HAP-1 (cell line): ENCODE results near the gene ABHD18.
A peak's percentile ranks its signal among the peaks of the same experiment; 100 is the strongest.
"Not testable (repeated sequence)": the region's sequence is repeated elsewhere in the genome, so short reads cannot be mapped to it uniquely, and the experiment has no call there.

Experiments used
- DNase-seq, 2 experiments: peaks; one replicate each; pipeline ENCODE4 v3.0.0-alpha.2; 2016 to 2020; ENCODE audit warnings: low spot score in 2 of 2
- H3K27me3 ChIP-seq: fragments of 250-450 bp; sonication (Bioruptor Pico); 2 replicates; pipeline ENCODE4 v1.5.1; 2020; ENCODE audit warnings: low read depth, mild to moderate bottlenecking, moderate library complexity
- H3K36me3 ChIP-seq: fragments of 250-450 bp; sonication (Bioruptor Pico); replicated peaks from 2 replicates; pipeline ENCODE4 v1.5.1; 2020; ENCODE audit warnings: mild to moderate bottlenecking
- H3K4me1 ChIP-seq: fragments of 250-450 bp; sonication (Bioruptor Pico); 2 replicates; pipeline ENCODE4 v1.5.1; 2020; ENCODE audit warnings: mild to moderate bottlenecking
- H3K4me3 ChIP-seq: fragments of 250-450 bp; sonication (Bioruptor Pico); 2 replicates; pipeline ENCODE4 v1.5.1; 2020; ENCODE audit warnings: mild to moderate bottlenecking, moderate library complexity
- H3K9me3 ChIP-seq: fragments of 250-450 bp; sonication (Bioruptor Pico); 2 replicates; pipeline ENCODE4 v1.5.1; 2020; ENCODE audit warnings: mild to moderate bottlenecking, moderate library complexity
- in situ Hi-C: fragments of 300-500 bp; cut with MboI; formaldehyde crosslinking; loops from 3 replicates; pipeline ENCODE4 v1.14.3; 2020; ENCODE audit warnings: low sequenced_read_pairs, inconsistent platforms, mixed read lengths

The ABHD18 gene

DNA sequence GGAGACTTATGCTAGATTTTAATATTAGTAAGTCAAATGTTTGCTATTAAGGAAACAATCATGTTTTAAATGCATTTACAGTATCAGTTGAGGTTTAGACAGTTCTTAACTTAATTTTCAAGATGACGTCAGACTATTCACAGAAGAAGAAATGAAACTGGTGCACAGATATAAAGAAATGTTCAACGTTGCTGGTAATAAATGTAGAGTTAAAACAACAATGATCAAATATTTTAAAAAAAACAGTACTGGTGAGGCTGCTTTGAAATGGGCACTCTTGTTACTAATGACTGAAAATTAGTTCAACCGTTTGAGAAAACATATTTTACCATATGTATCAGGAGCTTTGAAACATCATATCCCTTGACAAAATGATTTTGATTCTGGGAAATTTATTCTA, 44.2 kb downstream of the ABHD18 start:
- H3K4me3 ChIP-seq: no peak overlapping the region
- in situ Hi-C loops: no loop called here
- DNase-seq: no peak

DNA sequence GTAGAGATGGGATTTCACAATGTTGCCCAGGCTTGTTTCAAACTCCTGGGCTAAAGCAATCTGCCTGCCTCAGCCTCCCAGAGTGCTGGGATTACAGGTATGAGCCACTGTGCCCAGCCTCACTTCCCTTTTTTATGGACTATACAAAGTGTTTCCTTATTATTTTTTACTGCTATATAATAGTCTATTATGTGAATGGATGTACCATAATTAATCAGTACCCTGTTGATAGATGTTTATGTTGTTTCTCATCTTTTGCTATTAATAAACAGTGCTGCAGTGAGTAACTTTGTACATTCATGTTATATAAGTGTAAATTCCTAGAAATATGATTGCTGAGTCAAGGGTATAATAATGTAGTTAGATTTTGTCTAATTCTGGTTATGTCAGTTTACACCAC, 60.1 kb downstream of the ABHD18 start:
- Histone ChIP-seq H3K4me1 (no peaks in the 10 kb centered on the region), H3K36me3 (peaks cover 4% of the 10 kb centered on the region; the same call in 1 of the 2 replicates), H3K27me3 (no peaks in the 10 kb centered on the region), H3K9me3 (no peaks in the 10 kb centered on the region), H3K4me3 (no peak overlapping the region)
- in situ Hi-C loops: no loop called here
- DNase-seq: no peak

More for the DNA sequence above, 44.2 kb downstream of the ABHD18 start:
- H3K36me3 ChIP-seq: no peaks in the 10 kb centered on the region
- H3K27me3 ChIP-seq: no peaks in the 10 kb centered on the region
- H3K9me3 ChIP-seq: no peaks in the 10 kb centered on the region
- peaks cover 11% of the 10 kb centered on the region for H3K4me1 ChIP-seq

DNA sequence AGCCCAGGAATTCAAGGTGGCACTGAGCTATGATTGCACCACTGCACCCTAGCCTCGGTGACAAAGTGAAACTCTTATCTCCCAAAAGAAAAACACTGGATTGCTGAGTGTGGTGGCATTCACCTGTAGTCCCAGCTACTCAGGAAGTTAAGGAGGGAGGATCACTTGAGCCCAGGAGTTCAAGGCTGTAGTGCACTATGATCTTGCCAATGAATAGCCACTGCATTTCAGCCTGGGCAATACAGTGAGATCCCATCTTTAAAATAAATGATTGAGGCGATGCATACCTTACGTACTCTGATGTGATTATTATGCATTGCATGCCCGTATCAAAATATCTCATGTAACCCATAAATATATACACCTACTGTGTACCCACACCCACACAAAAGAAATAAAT, 64.7 kb downstream of the ABHD18 start:
- Histone ChIP-seq H3K9me3 (no peaks in the 10 kb centered on the region), H3K4me3 (no peak overlapping the region), H3K4me1 (peaks cover 5% of the 10 kb centered on the region), H3K36me3 (peaks cover 8% of the 10 kb centered on the region; the same call in 1 of the 2 replicates), H3K27me3 (no peaks in the 10 kb centered on the region)
- in situ Hi-C loops: no loop called here
- DNase-seq: no peak

DNA sequence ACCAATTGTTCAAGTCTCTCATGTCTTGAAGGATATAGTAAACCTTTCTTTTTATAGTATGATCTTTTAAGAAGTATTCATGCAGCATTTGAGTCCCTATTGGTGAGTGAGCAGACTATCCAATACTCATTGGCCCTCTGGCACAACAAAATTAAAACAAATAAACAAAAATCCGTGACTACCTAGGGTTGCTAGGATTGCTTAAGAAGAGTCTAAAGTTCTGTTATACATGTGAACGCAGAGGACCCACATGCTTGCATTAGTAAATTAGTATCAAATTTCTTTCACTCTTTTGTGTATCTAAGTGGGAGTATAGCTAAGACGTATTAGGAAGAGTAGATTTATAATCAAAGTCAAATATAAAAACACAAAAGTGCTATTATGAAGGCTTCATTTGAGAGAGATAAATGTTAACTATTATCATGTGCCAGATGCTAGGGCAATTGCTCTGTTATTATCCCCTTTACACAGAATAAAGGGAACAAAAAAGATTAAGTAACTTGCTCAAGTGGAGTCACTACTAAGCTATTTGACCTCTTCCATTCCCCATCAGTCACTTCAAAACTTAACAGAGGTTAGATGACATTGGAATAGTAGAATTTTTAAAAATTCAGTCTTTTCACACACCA, 66.7 kb downstream of the ABHD18 start:
- Histone ChIP-seq H3K27me3 (no peaks in the 10 kb centered on the region), H3K36me3 (peaks cover 8% of the 10 kb centered on the region; the same call in 1 of the 2 replicates), H3K4me1 (peaks cover 5% of the 10 kb centered on the region), H3K9me3 (no peaks in the 10 kb centered on the region), H3K4me3 (no peak overlapping the region)
- in situ Hi-C loops: no loop called here
- DNase-seq: peak in 1 of 2 experiments; percentile 84

DNA sequence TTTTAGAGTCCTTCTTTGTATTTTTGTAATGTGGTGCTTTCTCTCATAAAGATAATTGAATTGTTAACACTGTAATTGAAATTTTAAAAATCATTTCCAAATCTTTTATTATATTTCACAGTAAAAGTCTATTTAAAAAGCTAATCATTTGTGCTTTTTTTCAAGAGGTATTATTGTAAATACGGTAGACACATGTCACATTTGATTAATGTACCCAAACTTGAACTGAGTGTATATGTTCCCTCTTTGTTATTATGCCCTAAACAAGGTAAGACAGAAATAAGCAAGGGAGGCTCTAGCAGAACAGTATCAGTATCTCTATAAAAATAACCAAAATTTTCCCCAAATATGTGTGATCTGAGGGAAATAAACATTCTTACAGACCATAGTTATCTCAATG, 74.4 kb downstream of the ABHD18 start:
- H3K36me3 ChIP-seq: no peaks in the 10 kb centered on the region
- no peak for DNase-seq
- no peaks in the 10 kb centered on the region for H3K9me3 ChIP-seq
- in situ Hi-C loops: no loop called here
- H3K4me1 ChIP-seq: no peaks in the 10 kb centered on the region
- H3K4me3 ChIP-seq: no peak overlapping the region
- no peaks in the 10 kb centered on the region for H3K27me3 ChIP-seq

DNA sequence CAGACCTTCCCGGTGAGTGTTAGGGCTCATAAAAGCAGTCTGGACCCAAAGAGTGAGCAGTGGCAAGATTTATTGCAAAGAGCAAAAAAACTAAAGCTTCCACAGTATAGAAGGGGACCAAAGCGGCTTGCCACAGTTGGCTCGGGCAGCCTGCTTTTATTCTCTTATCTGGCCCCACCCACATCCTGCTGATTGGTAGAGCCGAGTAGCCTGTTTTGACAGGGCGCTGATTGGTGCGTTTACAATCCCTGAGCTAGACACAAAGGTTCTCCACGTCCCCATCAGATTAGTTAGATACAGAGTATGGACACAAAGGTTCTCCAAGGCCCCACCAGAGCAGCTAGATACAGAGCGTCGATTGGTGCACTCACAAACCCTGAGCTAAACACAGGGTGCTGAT, 81.8 kb downstream of the ABHD18 start:
- H3K4me1 ChIP-seq, H3K27me3 ChIP-seq, H3K9me3 ChIP-seq, DNase-seq, H3K4me3 ChIP-seq, in situ Hi-C loops, H3K36me3 ChIP-seq: not testable (repeated sequence)

DNA sequence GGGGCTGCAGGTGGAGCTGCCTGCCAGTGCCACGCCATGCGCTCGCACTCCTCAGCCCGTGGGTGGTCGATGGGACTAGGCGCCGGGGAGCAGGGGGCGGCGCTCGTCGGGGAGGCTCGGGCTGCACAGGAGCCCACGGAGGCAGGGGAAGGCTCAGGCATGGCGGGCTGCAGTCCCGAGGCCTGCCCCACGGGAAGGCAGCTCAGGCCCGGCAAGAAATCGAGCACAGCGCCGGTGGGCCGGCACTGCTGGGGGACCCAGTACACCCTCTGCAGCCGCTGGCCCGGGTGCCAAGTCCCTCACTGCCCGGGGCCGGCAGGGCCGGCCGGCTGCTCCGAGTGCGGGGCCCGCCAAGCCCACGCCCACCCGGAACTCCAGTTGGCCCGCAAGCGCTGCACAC, 82.3 kb downstream of the ABHD18 start:
- H3K36me3 ChIP-seq, H3K9me3 ChIP-seq, DNase-seq, H3K4me1 ChIP-seq, H3K4me3 ChIP-seq, in situ Hi-C loops, H3K27me3 ChIP-seq: not testable (repeated sequence)

DNA sequence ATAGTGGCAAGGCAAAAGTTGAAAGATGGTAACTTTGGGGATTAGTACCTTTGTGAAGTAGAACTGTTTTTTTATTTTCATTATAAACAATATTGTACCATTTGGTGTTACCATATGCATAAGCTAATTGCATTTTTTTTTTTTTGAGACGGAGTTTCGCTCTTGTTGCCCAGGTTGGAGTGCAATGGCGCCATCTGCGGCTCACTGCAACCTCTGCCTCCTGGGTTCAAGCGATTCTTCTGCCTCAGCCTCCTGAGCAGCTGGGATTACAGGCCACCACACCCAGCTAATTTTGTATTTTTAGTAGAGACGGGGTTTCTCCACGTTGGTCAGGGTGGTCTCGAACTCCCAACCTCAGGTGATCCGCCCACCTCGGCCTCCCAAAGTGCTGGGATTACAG, 86.0 kb downstream of the ABHD18 start:
- peaks cover 11% of the 10 kb centered on the region for H3K4me1 ChIP-seq
- in situ Hi-C loops, H3K4me3 ChIP-seq, H3K9me3 ChIP-seq, H3K27me3 ChIP-seq, H3K36me3 ChIP-seq: not testable (repeated sequence)
- DNase-seq: peak in 1 of 2 experiments; percentile 45

DNA sequence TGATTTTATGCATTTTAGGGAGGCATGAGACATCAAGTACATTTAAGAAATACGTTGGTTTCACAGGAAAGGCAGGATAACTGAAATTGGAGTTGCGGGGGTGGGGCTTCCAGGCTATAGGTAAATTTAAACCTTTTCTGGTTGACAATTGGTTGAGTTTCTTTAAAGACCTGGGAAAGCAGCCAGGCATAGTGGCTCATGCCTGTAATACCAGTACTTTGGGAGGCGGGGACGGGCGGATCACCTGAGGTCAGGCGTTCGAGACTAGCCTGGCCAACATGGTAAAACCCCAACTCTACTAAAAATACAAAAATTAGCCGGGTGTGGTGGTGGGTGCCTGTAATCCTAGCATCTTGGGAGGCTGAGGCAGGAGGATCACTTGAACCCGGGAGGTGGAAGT, 89.7 kb downstream of the ABHD18 start:
- peak in 1 of 2 experiments; percentile 57 for DNase-seq
- in situ Hi-C loops, H3K9me3 ChIP-seq, H3K36me3 ChIP-seq, H3K27me3 ChIP-seq, H3K4me3 ChIP-seq: not testable (repeated sequence)
- peaks cover 14% of the 10 kb centered on the region for H3K4me1 ChIP-seq

DNA sequence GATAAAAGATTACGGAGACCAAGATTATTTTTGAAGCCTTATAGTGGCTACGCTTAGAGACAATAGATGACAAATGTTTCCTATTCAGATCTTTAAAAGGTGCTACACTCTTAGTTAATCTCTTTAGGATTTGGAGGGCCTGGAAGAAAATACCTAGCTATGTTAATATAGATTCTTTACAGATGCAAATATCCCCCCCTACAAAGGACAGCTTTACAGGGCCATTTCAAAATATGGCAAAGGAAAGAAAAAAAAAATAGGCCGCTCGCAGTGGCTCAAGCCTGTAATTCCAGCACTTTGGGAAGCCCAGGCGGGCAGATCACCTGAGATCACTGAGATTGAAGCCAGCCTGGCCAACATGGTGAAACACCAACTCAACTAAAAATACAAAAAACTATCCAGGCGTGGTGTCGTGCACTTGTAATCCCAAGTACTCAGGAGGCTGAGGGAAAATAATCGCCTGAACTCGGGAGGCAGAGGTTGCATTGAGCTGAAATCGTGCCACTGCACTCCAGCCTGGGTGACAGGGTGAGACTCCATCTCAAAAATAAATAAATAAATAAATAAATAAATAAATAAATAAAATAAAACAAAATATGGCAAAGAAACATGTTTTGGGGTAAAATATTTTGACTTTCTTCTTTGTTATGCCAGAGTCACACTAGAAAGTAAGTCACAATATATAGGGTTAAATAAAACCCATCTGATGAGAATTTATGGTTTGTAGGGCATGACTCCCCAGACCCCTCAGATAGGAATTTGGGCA, 90.4 kb downstream of the ABHD18 start:
- H3K4me1 ChIP-seq: peaks cover 19% of the 10 kb centered on the region
- H3K4me3 ChIP-seq, H3K36me3 ChIP-seq, in situ Hi-C loops, H3K9me3 ChIP-seq, H3K27me3 ChIP-seq: not testable (repeated sequence)
- peak; percentile 70 to 97 for DNase-seq

DNA sequence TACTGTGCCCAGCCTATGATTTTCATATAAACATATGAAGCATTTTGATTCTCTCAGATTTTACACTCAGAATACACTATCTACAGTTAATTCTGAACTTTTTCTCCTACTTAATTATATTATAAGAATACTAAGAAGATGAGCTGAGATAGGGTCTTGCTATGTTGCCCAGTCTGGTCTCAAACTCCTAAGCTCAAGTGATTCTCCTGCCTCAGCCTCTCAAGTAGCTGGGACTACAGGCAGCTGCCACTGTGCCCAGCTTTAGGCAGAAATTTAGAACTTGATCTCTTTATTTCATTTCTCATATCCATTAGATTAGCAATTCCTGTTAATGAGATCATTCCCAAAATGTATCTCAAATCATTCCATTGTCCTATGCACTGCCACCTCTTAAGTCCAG, 91.2 kb downstream of the ABHD18 start:
- Histone ChIP-seq H3K4me3 (no peak overlapping the region), H3K36me3 (no peaks in the 10 kb centered on the region), H3K27me3 (no peaks in the 10 kb centered on the region), H3K4me1 (peaks cover 19% of the 10 kb centered on the region), H3K9me3 (no peaks in the 10 kb centered on the region)
- no peak for DNase-seq
- in situ Hi-C loops: no loop called here

DNA sequence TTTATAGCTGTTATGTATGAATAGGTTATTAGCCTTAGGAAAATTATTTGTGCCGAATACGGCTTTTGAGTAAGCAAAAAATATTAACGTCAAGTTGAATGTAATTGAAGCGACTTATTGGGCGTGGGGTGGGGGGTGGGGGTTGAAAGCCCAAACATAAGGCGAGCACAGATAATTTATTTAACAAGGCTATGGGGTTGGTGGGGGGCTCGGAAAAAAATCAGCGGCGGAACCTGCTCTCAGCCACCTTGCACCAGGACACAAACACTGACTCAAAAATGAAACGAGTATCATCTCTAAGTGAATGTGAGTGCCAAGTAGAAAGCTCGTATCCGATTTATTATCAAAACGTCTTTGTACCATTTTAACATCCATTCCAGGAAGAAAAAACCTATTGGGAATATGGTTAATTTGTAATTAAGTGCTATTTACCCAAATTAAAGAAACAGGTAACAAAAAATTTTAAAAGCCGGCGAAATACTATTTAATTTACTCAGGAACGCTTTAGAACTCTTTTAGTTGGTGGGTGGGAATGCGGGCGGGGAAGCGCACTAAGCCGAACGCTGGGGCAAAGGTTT, 95.0 kb downstream of the ABHD18 start:
- Histone ChIP-seq H3K4me1 (peaks cover 27% of the 10 kb centered on the region), H3K9me3 (no peaks in the 10 kb centered on the region), H3K36me3 (no peaks in the 10 kb centered on the region), H3K4me3 (peak overlapping the region; percentile 63), H3K27me3 (no peaks in the 10 kb centered on the region)
- DNase-seq: no peak
- in situ Hi-C loops: no loop called here

DNA sequence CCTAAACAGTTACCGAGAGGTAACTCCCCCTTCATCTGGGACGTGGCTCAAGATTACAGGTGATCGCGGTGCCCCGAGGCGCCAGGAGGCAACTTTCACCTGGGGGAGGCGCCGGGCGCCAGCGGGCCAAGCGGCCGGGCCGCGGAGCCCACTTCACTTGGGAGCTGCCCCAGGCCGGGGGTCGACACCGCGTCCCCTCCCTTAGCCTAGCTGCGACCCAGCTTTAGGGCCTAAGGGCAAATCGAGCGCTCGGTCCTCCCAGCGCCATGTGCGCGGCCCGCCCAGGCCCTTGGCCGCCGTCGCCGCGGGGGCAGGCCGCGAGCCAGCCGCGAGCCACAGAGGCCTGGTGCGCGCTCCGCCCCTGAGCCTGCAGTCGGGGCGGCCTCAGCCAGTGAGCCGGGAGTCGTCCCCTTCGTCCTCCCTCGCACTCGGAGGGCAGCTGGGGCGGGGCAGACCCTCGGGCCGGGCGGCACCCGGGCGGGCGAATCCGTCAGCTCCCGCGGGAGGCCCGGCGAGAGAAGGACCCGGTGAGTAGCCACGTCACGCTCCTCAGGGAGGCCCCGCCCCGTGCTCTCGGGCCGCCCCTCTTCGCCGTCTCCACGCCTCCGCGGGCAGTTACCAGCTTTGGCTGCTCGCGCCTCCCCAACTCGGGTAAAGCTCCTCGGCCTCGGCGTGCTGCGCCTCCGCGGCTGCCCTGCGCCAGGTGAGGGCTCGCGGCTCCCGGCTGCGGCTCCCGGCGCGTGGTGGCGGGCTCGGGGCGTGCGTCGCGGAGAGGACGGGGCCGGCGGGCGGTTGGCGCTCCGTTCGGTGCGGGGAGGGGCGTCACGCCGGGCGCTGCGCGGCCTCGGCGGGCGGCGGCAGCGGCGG, 95.7 kb downstream of the ABHD18 start, which contains the start of gene LARP1B:
LARP1B (plus strand) TSS at position 614 of the 867 bp plus-strand sequence. CDS start 13,640 bp downstream, outside the sequence.
- in situ Hi-C loops: no loop called here
- DNase-seq: peak; percentile 94 to 97
- H3K27me3 ChIP-seq: no peaks in the 10 kb centered on the region
- peak within 1 kb of the TSS; percentile 63 for H3K4me3 ChIP-seq
- H3K9me3 ChIP-seq: no peaks in the 10 kb centered on the region
- no peaks in the 10 kb centered on the region for H3K36me3 ChIP-seq
- peaks cover 30% of the 10 kb centered on the region for H3K4me1 ChIP-seq
